Body of pancreas (tissue), 4 donors: ENCODE data around the gene FTCD.
"Not testable (repeated sequence)": the region's sequence is repeated elsewhere in the genome, so short reads cannot be mapped to it uniquely, and the experiment has no call there.

Experiments used
- CTCF ChIP-seq, 7 experiments: fragments of 450-650 bp in 4 of 7; fragments of 200-600 bp in 3 of 7; sonication (generic) in 3 of 7; IDR thresholded peaks; one replicate each; pipeline ENCODE4 v1.5.1; 2016 to 2019; ENCODE audit warnings: antibody characterized with exemption in 7 of 7
- POLR2A ChIP-seq, 3 donors: fragments of 450-650 bp; IDR thresholded peaks; one replicate each; pipeline ENCODE4 v1.6.1; 2016; ENCODE audit warnings: antibody characterized with exemption in 3 of 3, mild to moderate bottlenecking in 2 of 3

- not testable (repeated sequence) for TF ChIP-seq POLR2A, CTCF (IDR thresholded peaks at IDR 0.05)
Observed at GRCh38 chr21:46170436-46171193, 15.2 kb upstream of the FTCD start.
